Astrocyte of the spinal cord (primary cell): ENCODE data around the gene C12orf56.

Experiments used
- DNase-seq: peaks from one replicate; pipeline ENCODE4 v3.0.0; 2011; ENCODE audit warnings: low read depth, low spot score
- H3K4me3 ChIP-seq: 2 replicates; pipeline ENCODE4 v1.5.1; 2011; ENCODE audit warnings: low read depth, mild to moderate bottlenecking, low read length, moderate library complexity
- CTCF ChIP-seq: IDR thresholded peaks from 2 replicates; pipeline ENCODE4 v1.5.1; 2012; ENCODE audit warnings: low read depth, mild to moderate bottlenecking, low read length, inconsistent platforms
- in situ Hi-C: cut with HindIII; loops from 2 replicates; pipeline ENCODE4 v1.10.0; 2017; ENCODE audit warnings: low sequenced_read_pairs

The C12orf56 gene

GRCh38 chr12:64278421-64278820 lies 112.1 kb downstream of the C12orf56 start:
- TF ChIP-seq CTCF: no peak
- no peak for DNase-seq
- in situ Hi-C loops: no loop called here
- no peak overlapping the region for H3K4me3 ChIP-seq

- peak; percentile 40 for TF ChIP-seq CTCF
- H3K4me3 ChIP-seq: no peak overlapping the region
- in situ Hi-C loops: no loop called here
- DNase-seq: no peak
Observed at GRCh38 chr12:64273527-64274403, 116.8 kb downstream of the C12orf56 start.

GRCh38 chr12:64270411-64270810 lies 120.1 kb downstream of the C12orf56 start:
- no peak for DNase-seq
- H3K4me3 ChIP-seq: no peak overlapping the region
- no peak for TF ChIP-seq CTCF
- in situ Hi-C loops: no loop called here

- TF ChIP-seq CTCF: no peak
- in situ Hi-C loops: no loop called here
- H3K4me3 ChIP-seq: no peak overlapping the region
- no peak for DNase-seq
Observed at GRCh38 chr12:64269161-64269560, 121.4 kb downstream of the C12orf56 start.

GRCh38 chr12:64268409-64268808 lies 122.1 kb downstream of the C12orf56 start:
- H3K4me3 ChIP-seq: no peak overlapping the region
- no peak for TF ChIP-seq CTCF
- in situ Hi-C loops: no loop called here
- DNase-seq: no peak

- no peak overlapping the region for H3K4me3 ChIP-seq
- in situ Hi-C loops: no loop called here
- no peak for TF ChIP-seq CTCF
- no peak for DNase-seq
Observed at GRCh38 chr12:64265839-64266238, 124.7 kb downstream of the C12orf56 start.
